Testis (tissue), 5 donors: ENCODE results near the gene SSTR5. TPM values are rescaled to one million over a fixed set of nuclear protein-coding genes. Genes with fewer than 3 reads are reported as not detected.
"Not testable (repeated sequence)": the region's sequence is repeated elsewhere in the genome, so short reads cannot be mapped to it uniquely, and the experiment has no call there.

Experiments used
- DNase-seq: peaks from one replicate; pipeline ENCODE4 v3.0.0-alpha.2; 2019
- H3K27ac ChIP-seq, 2 donors: fragments of 200-600 bp; sonication (generic); one replicate each; pipeline ENCODE4 v1.5.1; 2019
- H3K27me3 ChIP-seq: fragments of 200-600 bp; sonication (generic); one replicate; pipeline ENCODE4 v1.5.1; 2019
- H3K36me3 ChIP-seq: fragments of 200-600 bp; sonication (generic); one replicate; pipeline ENCODE4 v1.5.1; 2017; ENCODE audit warnings: low read depth; ENCODE audit errors: missing control alignments
- H3K4me1 ChIP-seq: fragments of 200-600 bp; sonication (generic); one replicate; pipeline ENCODE4 v1.5.1; 2019
- H3K4me3 ChIP-seq, 2 donors: fragments of 200-600 bp; sonication (generic); one replicate each; pipeline ENCODE4 v1.5.1; 2017 to 2019
- H3K9me3 ChIP-seq: fragments of 200-600 bp; sonication (generic); one replicate; pipeline ENCODE4 v1.5.1; 2017
- POLR2A ChIP-seq: fragments of 450-650 bp; IDR thresholded peaks from one replicate; pipeline ENCODE4 v1.6.1; 2017; ENCODE audit warnings: antibody characterized with exemption, mild to moderate bottlenecking, moderate library complexity
- WGBS, 2 donors: methylation state at CpG; one replicate each; pipeline ENCODE4 v1.1.5; 2018; 5-methylcytosine and 5-hydroxymethylcytosine counted together
- intact Hi-C: fragments of 100-400 bp; cut with DNase I; formaldehyde crosslinking; loops from one replicate; pipeline ENCODE4 v1.15.1; 2023; ENCODE audit warnings: low total_unique reads
- long read RNA-seq, 2 donors: transcript quantifications; one replicate each; lab custom pipeline, GENCODE V29; 2026
- polyA plus RNA-seq: library from polyadenylated mRNA; stranded (reverse); fragments of 350-450 nt; fragmentation: Illumina TruSeq; extraction: RNeasy Lipid Tissue Mini Kit (QIAGEN cat#74804); gene quantifications from one replicate; pipeline ENCODE4 v1.2.3, GENCODE V29; 2014; ENCODE audit warnings: low read depth, low replicate concordance; ENCODE audit not compliant: insufficient read depth
- total RNA-seq, 2 donors: library from RNA; depleted of rRNA; stranded (reverse); fragments of >200 nt; gene quantifications; one replicate each; pipeline ENCODE4 v1.2.3, GENCODE V29; 2016
- TF ChIP-seq, protein P1 (sequence below), 3 experiments: fragments of 450-650 bp in 2 of 3; fragments of 200-600 bp in 1 of 3; sonication (generic) in 1 of 3; IDR thresholded peaks; one replicate each; pipeline ENCODE4 v1.5.1; 2016 to 2019; ENCODE audit warnings: antibody characterized with exemption in 3 of 3, mild to moderate bottlenecking in 2 of 3, moderate library complexity in 1 of 3

The SSTR5 gene
- total RNA-seq (under 1 TPM in 1 of 2 donors, not detected in 1; 0.31 TPM), polyA plus RNA-seq (not detected)
- long read RNA-seq, donor 1 = 0 reads
- long read RNA-seq, donor 2 = 0 reads

DNA sequence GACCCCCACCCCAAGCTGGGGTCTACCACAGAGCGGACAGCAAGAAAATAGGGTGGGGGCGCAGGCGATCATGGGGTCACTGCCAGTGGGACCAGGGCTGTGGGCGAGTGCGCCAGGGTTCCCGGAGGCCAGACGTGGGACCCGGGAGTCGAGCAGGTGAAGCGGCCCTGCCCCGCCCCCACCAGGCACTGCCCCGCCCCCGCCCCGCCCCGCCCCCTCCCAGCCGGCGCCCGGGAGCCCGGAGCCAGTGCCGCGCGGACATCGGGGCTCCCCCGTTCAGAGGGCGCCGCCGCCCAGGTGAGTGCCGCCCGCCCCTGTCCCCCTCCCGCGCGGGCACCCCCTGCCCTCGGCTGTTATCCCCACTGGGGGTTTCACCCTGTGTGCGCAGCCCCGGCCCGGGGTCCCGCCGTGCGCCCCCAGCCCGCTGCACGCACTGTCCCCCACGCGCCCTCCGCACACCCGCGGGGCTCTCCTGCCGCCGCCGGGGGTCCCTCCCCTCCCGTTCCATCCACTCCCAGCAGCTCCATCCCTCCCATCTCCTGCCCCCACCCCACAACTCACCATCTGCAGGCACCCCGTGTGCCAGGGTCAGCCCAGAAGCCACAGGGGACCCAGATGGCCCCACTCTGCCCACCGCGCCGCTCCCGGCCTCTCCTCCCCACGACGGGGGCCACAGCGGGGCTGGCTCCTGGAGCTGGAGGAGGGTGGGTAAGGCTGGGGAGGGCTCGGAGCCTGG is at the start of gene SSTR5:
Gene SSTR5 (plus strand): TSS at position 222 of the 736 bp plus-strand sequence. CDS start 6,122 bp downstream, outside the sequence.
- intact Hi-C loops = no loop called here
- no peaks in the 10 kb centered on the region for H3K36me3 ChIP-seq
- TF ChIP-seq, protein P1, sequence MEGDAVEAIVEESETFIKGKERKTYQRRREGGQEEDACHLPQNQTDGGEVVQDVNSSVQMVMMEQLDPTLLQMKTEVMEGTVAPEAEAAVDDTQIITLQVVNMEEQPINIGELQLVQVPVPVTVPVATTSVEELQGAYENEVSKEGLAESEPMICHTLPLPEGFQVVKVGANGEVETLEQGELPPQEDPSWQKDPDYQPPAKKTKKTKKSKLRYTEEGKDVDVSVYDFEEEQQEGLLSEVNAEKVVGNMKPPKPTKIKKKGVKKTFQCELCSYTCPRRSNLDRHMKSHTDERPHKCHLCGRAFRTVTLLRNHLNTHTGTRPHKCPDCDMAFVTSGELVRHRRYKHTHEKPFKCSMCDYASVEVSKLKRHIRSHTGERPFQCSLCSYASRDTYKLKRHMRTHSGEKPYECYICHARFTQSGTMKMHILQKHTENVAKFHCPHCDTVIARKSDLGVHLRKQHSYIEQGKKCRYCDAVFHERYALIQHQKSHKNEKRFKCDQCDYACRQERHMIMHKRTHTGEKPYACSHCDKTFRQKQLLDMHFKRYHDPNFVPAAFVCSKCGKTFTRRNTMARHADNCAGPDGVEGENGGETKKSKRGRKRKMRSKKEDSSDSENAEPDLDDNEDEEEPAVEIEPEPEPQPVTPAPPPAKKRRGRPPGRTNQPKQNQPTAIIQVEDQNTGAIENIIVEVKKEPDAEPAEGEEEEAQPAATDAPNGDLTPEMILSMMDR (IDR thresholded peaks at IDR 0.05) = no peak
- no peak for TF ChIP-seq POLR2A
- no peak within 1 kb of the TSS for H3K27ac ChIP-seq
- WGBS, 2 donors = 6% methylated on average over 36 to 54 of the region's 59 CpGs
- no peaks in the 10 kb centered on the region for H3K4me1 ChIP-seq
- no peaks in the 10 kb centered on the region for H3K27me3 ChIP-seq
- H3K4me3 ChIP-seq = no peak within 1 kb of the TSS
- no peak for DNase-seq
- H3K9me3 ChIP-seq = no peaks in the 10 kb centered on the region

DNA sequence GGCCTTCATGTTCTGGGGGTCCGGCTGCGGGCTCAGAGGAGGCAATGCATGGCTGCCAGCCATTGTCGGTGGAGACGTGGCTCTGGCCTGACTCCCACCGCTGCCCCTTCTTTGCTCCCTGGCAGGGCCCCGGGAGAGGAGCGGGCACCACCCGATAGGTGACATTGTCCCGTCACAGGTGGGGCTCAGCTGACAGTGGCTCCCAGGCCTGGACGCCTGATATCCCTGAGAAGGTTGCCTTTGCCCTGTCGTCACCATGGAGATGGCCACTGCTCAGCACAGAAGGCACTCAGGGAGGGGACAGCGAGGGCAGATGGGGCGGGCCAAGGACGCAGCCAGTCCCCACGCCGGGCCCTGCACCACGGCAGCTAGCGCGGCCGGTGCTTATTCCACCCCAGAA is 48.4 kb upstream of the SSTR5 start:
- no peak overlapping the region for H3K27ac ChIP-seq
- WGBS, 2 donors = 86 to 98% methylated on average over 7 to 20 of the region's 20 CpGs
- H3K27me3 ChIP-seq = no peaks in the 10 kb centered on the region
- TF ChIP-seq, protein P1 (IDR thresholded peaks at IDR 0.05) = no peak
- TF ChIP-seq POLR2A = no peak
- H3K9me3 ChIP-seq = no peaks in the 10 kb centered on the region
- H3K4me3 ChIP-seq = no peak overlapping the region
- H3K4me1 ChIP-seq = no peaks in the 10 kb centered on the region
- no peaks in the 10 kb centered on the region for H3K36me3 ChIP-seq
- intact Hi-C loops = no loop called here
- no peak for DNase-seq

DNA sequence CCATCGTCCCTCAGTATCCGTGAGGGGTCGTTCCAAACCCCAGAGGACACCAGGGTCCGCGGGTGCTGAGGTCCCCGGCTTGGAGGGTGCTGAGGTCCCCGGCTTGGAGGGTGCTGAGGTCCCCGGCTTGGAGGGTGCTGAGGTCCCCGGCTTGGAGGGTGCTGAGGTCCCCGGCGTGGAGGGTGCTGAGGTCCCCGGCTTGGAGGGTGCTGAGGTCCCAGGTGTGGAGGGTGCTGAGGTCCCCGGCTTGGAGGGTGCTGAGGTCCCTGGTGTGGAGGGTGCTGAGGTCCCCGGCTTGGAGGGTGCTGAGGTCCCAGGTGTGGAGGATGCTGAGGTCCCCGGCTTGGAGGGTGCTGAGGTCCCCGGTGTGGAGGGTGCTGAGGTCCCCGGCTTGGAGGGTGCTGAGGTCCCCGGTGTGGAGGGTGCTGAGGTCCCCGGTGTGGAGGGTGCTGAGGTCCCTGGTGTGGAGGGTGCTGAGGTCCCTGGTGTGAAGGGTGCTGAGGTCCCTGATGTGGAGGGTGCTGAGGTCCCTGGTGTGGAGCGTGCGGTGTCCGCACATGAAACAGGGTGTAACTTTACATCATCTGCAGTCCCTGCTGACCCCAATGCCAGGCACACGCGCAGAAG is 47.3 kb upstream of the SSTR5 start:
- H3K36me3 ChIP-seq, intact Hi-C loops, H3K27ac ChIP-seq, H3K4me3 ChIP-seq, H3K27me3 ChIP-seq, H3K4me1 ChIP-seq, H3K9me3 ChIP-seq: not testable (repeated sequence)
- WGBS, 2 donors = 57 to 68% methylated on average over 17 to 24 of the region's 24 CpGs
- DNase-seq = peak; percentile 23

DNA sequence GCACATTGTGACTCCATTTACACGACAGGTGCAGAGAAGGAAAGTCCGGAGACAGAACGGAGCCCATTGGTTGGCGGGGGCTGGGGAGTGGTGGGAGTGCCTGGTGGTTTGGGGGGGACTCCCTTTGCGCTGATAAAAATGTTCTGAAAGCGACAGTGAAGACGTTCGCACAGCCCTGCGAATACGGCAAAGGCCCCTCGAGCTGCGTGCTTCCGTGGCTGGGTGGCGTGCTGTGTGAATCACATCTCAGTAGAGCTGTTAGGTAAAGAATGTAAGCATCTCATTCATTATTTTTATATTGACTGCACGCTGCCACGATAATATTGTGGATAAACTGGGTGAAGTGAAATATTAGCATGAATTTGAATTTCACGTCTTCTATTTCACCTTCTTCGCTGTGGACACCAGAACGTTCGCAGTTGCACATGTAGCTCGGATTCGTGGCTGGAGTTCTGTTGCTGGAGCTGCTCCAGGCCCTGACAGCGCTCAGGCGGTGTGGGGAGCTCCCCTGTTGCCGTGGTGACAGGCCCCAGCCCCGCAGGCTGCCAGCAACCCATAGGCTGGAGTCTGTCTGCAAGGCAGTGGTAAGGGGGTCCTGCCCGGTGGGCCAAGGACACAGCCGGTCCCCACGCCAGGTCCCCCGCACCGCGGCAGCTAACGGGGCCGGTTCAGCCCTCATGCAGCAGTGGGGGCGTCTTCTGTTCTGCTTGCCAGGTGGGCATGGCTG is 46.3 kb upstream of the SSTR5 start:
- TF ChIP-seq POLR2A = no peak
- TF ChIP-seq, protein P1 (IDR thresholded peaks at IDR 0.05) = no peak
- Histone ChIP-seq H3K36me3 (no peaks in the 10 kb centered on the region), H3K27me3 (no peaks in the 10 kb centered on the region), H3K4me1 (peaks cover 4% of the 10 kb centered on the region), H3K9me3 (no peaks in the 10 kb centered on the region), H3K4me3 (no peak overlapping the region), H3K27ac (no peak overlapping the region)
- WGBS, 2 donors = 63 to 67% methylated on average over 29 to 35 of the region's 35 CpGs
- no peak for DNase-seq
- intact Hi-C loops = no loop called here
